HEK293 (cell line): Measurements from ENCODE around the gene ERO1B.

ENCODE experiments used
- CTCF ChIP-seq: fragments of 450-650 bp; formaldehyde crosslinking; IDR thresholded peaks from 2 replicates; pipeline ENCODE4 v1.5.1; 2016; ENCODE audit warnings: missing biosample characterization, missing genetic modification characterization
- EGR2 ChIP-seq: fragments of 450-650 bp; formaldehyde crosslinking; IDR thresholded peaks from 2 replicates; pipeline ENCODE4 v1.5.1; 2016; ENCODE audit warnings: low read depth, missing biosample characterization, missing genetic modification characterization
- RBAK ChIP-seq: fragments of 450-650 bp; formaldehyde crosslinking; IDR thresholded peaks from 2 replicates; pipeline ENCODE4 v1.5.1; 2016; ENCODE audit warnings: missing biosample characterization, missing genetic modification characterization
- REST ChIP-seq: fragments of 450-650 bp; formaldehyde crosslinking; IDR thresholded peaks from 2 replicates; pipeline ENCODE4 v1.5.1; 2016; ENCODE audit warnings: missing biosample characterization, missing genetic modification characterization
- ZBTB10 ChIP-seq: fragments of 450-650 bp; formaldehyde crosslinking; IDR thresholded peaks from 2 replicates; pipeline ENCODE4 v1.5.1; 2016; ENCODE audit warnings: missing biosample characterization, missing genetic modification characterization
- ZNF121 ChIP-seq: fragments of 450-650 bp; formaldehyde crosslinking; IDR thresholded peaks from 2 replicates; pipeline ENCODE4 v1.5.1; 2016; ENCODE audit warnings: missing biosample characterization, missing genetic modification characterization
- ZNF133 ChIP-seq: fragments of 450-650 bp; formaldehyde crosslinking; IDR thresholded peaks from 2 replicates; pipeline ENCODE4 v1.5.1; 2016; ENCODE audit warnings: missing biosample characterization, missing genetic modification characterization
- ZNF274 ChIP-seq, 2 experiments: fragments of 200-500 bp in 1 of 2; fragments of 450-650 bp in 1 of 2; sonication (Bioruptor generic) in 1 of 2; formaldehyde crosslinking in 1 of 2; IDR thresholded peaks; 2 replicates each; pipeline versions ENCODE4 v1.5.1 to v1.6.1; 2014 to 2016; ENCODE audit warnings: borderline replicate concordance in 1 of 2, inconsistent platforms in 1 of 2, low read length in 1 of 2, missing biosample characterization in 1 of 2, missing genetic modification characterization in 1 of 2
- ZNF280D ChIP-seq: fragments of 450-650 bp; formaldehyde crosslinking; IDR thresholded peaks from 2 replicates; pipeline ENCODE4 v1.5.1; 2016; ENCODE audit warnings: missing biosample characterization, missing genetic modification characterization
- ZNF433 ChIP-seq: fragments of 450-650 bp; formaldehyde crosslinking; IDR thresholded peaks from 2 replicates; pipeline ENCODE4 v1.5.1; 2016; ENCODE audit warnings: missing biosample characterization, missing genetic modification characterization, low read depth
- ZNF521 ChIP-seq: fragments of 450-650 bp; formaldehyde crosslinking; IDR thresholded peaks from 2 replicates; pipeline ENCODE4 v1.5.1; 2017; ENCODE audit warnings: missing biosample characterization, mild to moderate bottlenecking, missing genetic modification characterization
- ZNF530 ChIP-seq: fragments of 450-650 bp; formaldehyde crosslinking; IDR thresholded peaks from 2 replicates; pipeline ENCODE4 v1.5.1; 2016; ENCODE audit warnings: low read depth, missing biosample characterization, missing genetic modification characterization

GRCh38 chr1:236257216-236257615 lies 24.5 kb downstream of the ERO1B start:
- TF ChIP-seq ZNF133 (tag by site-specific recombination): no peak
- no peak for TF ChIP-seq ZNF274 (IDR thresholded peaks at IDR 0.05; ENCODE audit: low read length)
- no peak for TF ChIP-seq ZNF274 (tag by site-specific recombination; IDR thresholded peaks at IDR 0.05; ENCODE audit: borderline replicate concordance)
- no peak for TF ChIP-seq ZNF433
- no peak for TF ChIP-seq ZBTB10 (tag by site-specific recombination)
- no peak for TF ChIP-seq CTCF (tag by site-specific recombination)
- TF ChIP-seq ZNF121 (tag by site-specific recombination): no peak
- no peak for TF ChIP-seq RBAK (tag by site-specific recombination)
- no peak for TF ChIP-seq EGR2 (tag by site-specific recombination)
- TF ChIP-seq REST: no peak
- no peak for TF ChIP-seq ZNF521 (tag by site-specific recombination)
- no peak for TF ChIP-seq ZNF530
- no peak for TF ChIP-seq ZNF280D
